H9 (cell line): Measurements from ENCODE around the gene HOXB1. TPM values are rescaled to one million over a fixed set of nuclear protein-coding genes. Genes with fewer than 3 reads are reported as not detected.

ENCODE experiments used
- DNase-seq: peaks from one replicate; pipeline ENCODE4 v3.0.0-alpha.2; 2017
- H2AFZ ChIP-seq: one replicate; pipeline ENCODE4 v1.6.1; 2013; ENCODE audit warnings: mild to moderate bottlenecking, low read length, control low read depth, moderate library complexity
- H2AK5ac ChIP-seq: 2 replicates; pipeline ENCODE4 v1.6.1; 2013; ENCODE audit warnings: low read length, control low read depth, mixed read lengths; ENCODE audit not compliant: insufficient read length
- H2BK120ac ChIP-seq: one replicate; pipeline ENCODE4 v1.6.1; 2013; ENCODE audit warnings: low read depth, mild to moderate bottlenecking, low read length, control low read depth, inconsistent platforms; ENCODE audit not compliant: poor library complexity, severe bottlenecking
- H2BK12ac ChIP-seq: 2 replicates; pipeline ENCODE4 v1.6.1; 2013; ENCODE audit warnings: low read length, control low read depth, mixed read lengths, low read depth; ENCODE audit not compliant: insufficient read length
- H2BK15ac ChIP-seq: 2 replicates; pipeline ENCODE4 v1.6.1; 2013; ENCODE audit warnings: low read depth, low read length, control low read depth
- H2BK20ac ChIP-seq: one replicate; pipeline ENCODE4 v1.6.1; 2013; ENCODE audit warnings: low read depth, mild to moderate bottlenecking, low read length, control low read depth, inconsistent platforms; ENCODE audit not compliant: poor library complexity, severe bottlenecking
- H2BK5ac ChIP-seq: 2 replicates; pipeline ENCODE4 v1.6.1; 2013; ENCODE audit warnings: low read length, control low read depth, mixed read lengths; ENCODE audit not compliant: insufficient read length
- H3K14ac ChIP-seq: 2 replicates; pipeline ENCODE4 v1.6.1; 2013; ENCODE audit warnings: low read length, control low read depth; ENCODE audit not compliant: insufficient read depth
- H3K18ac ChIP-seq: 2 replicates; pipeline ENCODE4 v1.6.1; 2013; ENCODE audit warnings: low read depth, mild to moderate bottlenecking, mixed read lengths, low read length, control low read depth; ENCODE audit not compliant: insufficient read length
- H3K23ac ChIP-seq: 2 replicates; pipeline ENCODE4 v1.6.1; 2013; ENCODE audit warnings: low read length, control low read depth, mixed read lengths, low read depth; ENCODE audit not compliant: insufficient read length
- H3K23me2 ChIP-seq: 2 replicates; pipeline ENCODE4 v1.6.1; 2013; ENCODE audit warnings: low read depth, mild to moderate bottlenecking, mixed read lengths, low read length, control low read depth; ENCODE audit not compliant: insufficient read length, poor library complexity, severe bottlenecking
- H3K27ac ChIP-seq: 2 replicates; pipeline ENCODE4 v1.5.1; 2013; ENCODE audit warnings: low read length, control low read depth, mixed read lengths, low read depth; ENCODE audit not compliant: insufficient read length
- H3K27me3 ChIP-seq: 2 replicates; pipeline ENCODE4 v1.6.1; 2013; ENCODE audit warnings: low read length, control low read depth, inconsistent platforms; ENCODE audit not compliant: insufficient read depth
- H3K4ac ChIP-seq: 2 replicates; pipeline ENCODE4 v1.6.1; 2013; ENCODE audit warnings: low read depth, mild to moderate bottlenecking, control low read depth, inconsistent platforms, low read length, moderate library complexity
- H3K4me1 ChIP-seq: 2 replicates; pipeline ENCODE4 v1.6.1; 2013; ENCODE audit warnings: low read length, control low read depth, inconsistent platforms; ENCODE audit not compliant: insufficient read depth
- H3K4me2 ChIP-seq: 2 replicates; pipeline ENCODE4 v1.6.1; 2013; ENCODE audit warnings: low read length, control low read depth, mixed read lengths; ENCODE audit not compliant: insufficient read length, insufficient read depth
- H3K56ac ChIP-seq: 2 replicates; pipeline ENCODE4 v1.6.1; 2013; ENCODE audit warnings: low read depth, mild to moderate bottlenecking, mixed read lengths, low read length, control low read depth; ENCODE audit not compliant: insufficient read length
- H3K79me1 ChIP-seq: 2 replicates; pipeline ENCODE4 v1.6.1; 2013; ENCODE audit warnings: low read depth, mild to moderate bottlenecking, moderate library complexity, low read length, control low read depth, inconsistent platforms; ENCODE audit not compliant: insufficient read depth, poor library complexity, severe bottlenecking
- H3K79me2 ChIP-seq: 2 replicates; pipeline ENCODE4 v1.6.1; 2013; ENCODE audit warnings: low read length, control low read depth, inconsistent platforms; ENCODE audit not compliant: insufficient read depth
- H3K9ac ChIP-seq: 2 replicates; pipeline ENCODE4 v1.6.1; 2013; ENCODE audit warnings: low read length, control low read depth, mixed read lengths; ENCODE audit not compliant: insufficient read length; ENCODE audit errors: extremely low read depth
- H3K9me3 ChIP-seq: one replicate; pipeline ENCODE4 v1.6.1; 2013; ENCODE audit warnings: low read depth, low read length, inconsistent platforms; ENCODE audit not compliant: control insufficient read depth
- H3T11ph ChIP-seq: one replicate; pipeline ENCODE4 v1.6.1; 2013; ENCODE audit warnings: mild to moderate bottlenecking, low read length, control low read depth, inconsistent platforms
- H4K20me1 ChIP-seq: one replicate; pipeline ENCODE4 v1.6.1; 2013; ENCODE audit not compliant: control insufficient read depth, insufficient read length, insufficient read depth
- H4K5ac ChIP-seq: 2 replicates; pipeline ENCODE4 v1.6.1; 2013; ENCODE audit warnings: low read depth, mild to moderate bottlenecking, mixed read lengths, low read length, control low read depth; ENCODE audit not compliant: insufficient read length
- H4K8ac ChIP-seq: replicated peaks from 2 replicates; pipeline ENCODE4 v1.6.1; 2013; ENCODE audit warnings: low read length, control low read depth, mixed read lengths, low read depth; ENCODE audit not compliant: insufficient read length
- H4K91ac ChIP-seq: 2 replicates; pipeline ENCODE4 v1.6.1; 2013; ENCODE audit warnings: low read depth, mild to moderate bottlenecking, moderate library complexity, mixed read lengths, low read length, control low read depth; ENCODE audit not compliant: insufficient read length
- H3K27ac Mint-ChIP-seq, 3 experiments: 2 replicates in 2 of 3; 3 replicates in 1 of 3; pipeline ENCODE4 v1.8.0; 2020 to 2021; ENCODE audit warnings: mixed read lengths in 3 of 3, mild to moderate bottlenecking in 1 of 3, moderate library complexity in 1 of 3
- H3K27me3 Mint-ChIP-seq: 2 replicates; pipeline ENCODE4 v1.8.0; 2021; ENCODE audit warnings: low read depth, mild to moderate bottlenecking, moderate library complexity, mixed read lengths
- H3K36me3 Mint-ChIP-seq, 3 experiments: 2 replicates in 2 of 3; 3 replicates in 1 of 3; pipeline ENCODE4 v1.8.0; 2020 to 2021; ENCODE audit warnings: low read depth in 3 of 3, mixed read lengths in 3 of 3; ENCODE audit not compliant: insufficient read depth in 1 of 3
- H3K4me1 Mint-ChIP-seq, 2 experiments: 2 replicates each; pipeline ENCODE4 v1.8.0; 2020; ENCODE audit warnings: mixed read lengths in 2 of 2
- H3K4me3 Mint-ChIP-seq, 2 experiments: 2 replicates in 1 of 2; 3 replicates in 1 of 2; pipeline ENCODE4 v1.8.0; 2020 to 2021; ENCODE audit warnings: mild to moderate bottlenecking in 2 of 2, mixed read lengths in 2 of 2, moderate library complexity in 1 of 2
- H3K9me3 Mint-ChIP-seq, 2 experiments: 2 replicates in 1 of 2; 3 replicates in 1 of 2; pipeline ENCODE4 v1.8.0; 2020; ENCODE audit warnings: mild to moderate bottlenecking in 2 of 2, mixed read lengths in 2 of 2, moderate library complexity in 1 of 2
- WGBS: extraction: QIAGEN DNeasy Blood & Tissue Kit; methylation state at CpG from one replicate; pipeline ENCODE4 v1.1.7; 2013; ENCODE audit warnings: missing lambda C conversion rate, low lambda C conversion rate, mixed read lengths; ENCODE audit not compliant: insufficient read length; ENCODE audit errors: extremely low coverage; 5-methylcytosine and 5-hydroxymethylcytosine counted together
- total RNA-seq: library from RNA; stranded (reverse); gene quantifications from 2 replicates; pipeline ENCODE4 v1.2.1, GENCODE V29; 2021
- TF ChIP-seq, protein P1 (sequence below): fragments of 200-600 bp; sonication (generic); conservative IDR thresholded peaks from 3 replicates; pipeline ENCODE4 v1.8.0; 2021; ENCODE audit warnings: antibody characterized with exemption, mild to moderate bottlenecking

HOXB1 gene
- total RNA-seq, 1 experiment from 2014 or later: not detected

DNA sequence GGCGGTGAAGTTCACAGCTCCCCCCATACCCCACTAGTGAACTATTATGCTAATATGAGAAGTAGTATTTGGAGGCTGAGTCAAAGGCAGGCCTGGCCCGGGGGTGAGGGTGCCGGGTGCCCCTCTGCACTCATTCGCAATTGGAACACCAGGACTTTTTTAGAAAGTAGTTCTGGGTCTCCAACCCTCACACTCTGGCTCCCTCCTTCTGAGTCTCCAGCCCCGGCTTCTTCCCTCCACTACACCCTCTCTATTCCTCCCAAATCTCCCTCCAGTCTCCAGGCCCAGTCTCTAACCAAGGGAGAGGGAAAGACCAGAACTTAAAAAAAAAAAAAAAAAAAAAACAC lies 25.4 kb upstream of the HOXB1 start:
- H2AK5ac ChIP-seq: no peak overlapping the region
- H3K23me2 ChIP-seq: no peaks in the 10 kb centered on the region
- H3K4me1 ChIP-seq: no peaks in the 10 kb centered on the region
- H2BK12ac ChIP-seq: no peak overlapping the region
- no peaks in the 10 kb centered on the region for H3K9me3 ChIP-seq
- DNase-seq: no peak
- H3T11ph ChIP-seq: no peak overlapping the region
- no peak overlapping the region for H3K9ac ChIP-seq
- peaks cover 9 to 10% of the 10 kb centered on the region in 2 experiments; a peak in 4 of 5 replicates for H3K9me3 Mint-ChIP-seq
- H2BK20ac ChIP-seq: no peak overlapping the region
- no peak overlapping the region for H4K8ac ChIP-seq
- H3K79me1 ChIP-seq: no peaks in the 10 kb centered on the region
- WGBS: no CpG with 5 or more reads among the region's 5 CpGs
- TF ChIP-seq, protein P1, sequence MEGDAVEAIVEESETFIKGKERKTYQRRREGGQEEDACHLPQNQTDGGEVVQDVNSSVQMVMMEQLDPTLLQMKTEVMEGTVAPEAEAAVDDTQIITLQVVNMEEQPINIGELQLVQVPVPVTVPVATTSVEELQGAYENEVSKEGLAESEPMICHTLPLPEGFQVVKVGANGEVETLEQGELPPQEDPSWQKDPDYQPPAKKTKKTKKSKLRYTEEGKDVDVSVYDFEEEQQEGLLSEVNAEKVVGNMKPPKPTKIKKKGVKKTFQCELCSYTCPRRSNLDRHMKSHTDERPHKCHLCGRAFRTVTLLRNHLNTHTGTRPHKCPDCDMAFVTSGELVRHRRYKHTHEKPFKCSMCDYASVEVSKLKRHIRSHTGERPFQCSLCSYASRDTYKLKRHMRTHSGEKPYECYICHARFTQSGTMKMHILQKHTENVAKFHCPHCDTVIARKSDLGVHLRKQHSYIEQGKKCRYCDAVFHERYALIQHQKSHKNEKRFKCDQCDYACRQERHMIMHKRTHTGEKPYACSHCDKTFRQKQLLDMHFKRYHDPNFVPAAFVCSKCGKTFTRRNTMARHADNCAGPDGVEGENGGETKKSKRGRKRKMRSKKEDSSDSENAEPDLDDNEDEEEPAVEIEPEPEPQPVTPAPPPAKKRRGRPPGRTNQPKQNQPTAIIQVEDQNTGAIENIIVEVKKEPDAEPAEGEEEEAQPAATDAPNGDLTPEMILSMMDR: no peak
- no peak overlapping the region for H2AFZ ChIP-seq
- H3K36me3 Mint-ChIP-seq: peaks cover 0 to 2% (median 0%) of the 10 kb centered on the region in 3 experiments; a peak in 1 of 7 replicates
- H3K4ac ChIP-seq: no peak overlapping the region
- no peak overlapping the region for H4K91ac ChIP-seq
- no peak overlapping the region for H3K23ac ChIP-seq
- H3K27me3 ChIP-seq: peaks cover 96% of the 10 kb centered on the region
- no peak overlapping the region for H3K4me3 Mint-ChIP-seq
- no peak overlapping the region for H4K5ac ChIP-seq
- H3K27me3 Mint-ChIP-seq: peaks cover 99% of the 10 kb centered on the region
- no peak overlapping the region for H3K14ac ChIP-seq
- H2BK120ac ChIP-seq: no peak overlapping the region
- H3K27ac ChIP-seq: no peak overlapping the region
- H3K56ac ChIP-seq: no peak overlapping the region
- H3K18ac ChIP-seq: no peak overlapping the region
- no peak overlapping the region for H2BK15ac ChIP-seq
- H2BK5ac ChIP-seq: no peak overlapping the region
- H4K20me1 ChIP-seq: peaks cover 3% of the 10 kb centered on the region
- no peaks in the 10 kb centered on the region for H3K79me2 ChIP-seq
- peaks cover 9 to 25% of the 10 kb centered on the region in 2 experiments for H3K4me1 Mint-ChIP-seq
- H3K4me2 ChIP-seq: no peak overlapping the region
- no peak overlapping the region for H3K27ac Mint-ChIP-seq
